Measurements from ENCODE around the gene RC3H2.
A peak's percentile ranks its signal among the peaks of the same experiment; 100 is the strongest.
"Not testable (repeated sequence)": the region's sequence is repeated elsewhere in the genome, so short reads cannot be mapped to it uniquely, and the experiment has no call there.

The RC3H2 gene

DNA sequence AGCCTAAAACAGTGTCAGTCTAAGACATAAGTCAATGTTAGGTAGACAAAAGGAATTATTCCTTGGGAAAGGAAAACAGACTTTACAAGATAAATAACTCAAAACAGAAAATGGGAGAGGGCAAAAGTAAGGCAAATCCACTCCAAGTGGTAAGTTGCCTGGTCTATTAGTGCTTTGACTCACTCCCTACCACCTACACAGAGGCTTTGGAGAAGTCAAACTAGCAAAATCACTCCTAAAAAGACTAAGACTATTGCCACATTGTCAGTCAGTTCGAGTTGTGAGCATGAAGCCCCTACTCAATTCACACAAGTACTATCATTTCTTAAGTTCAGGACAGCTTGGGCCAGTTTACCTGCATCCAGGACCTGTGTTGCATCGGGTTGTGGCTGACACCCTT lies 13.2 kb upstream of the RC3H2 start:
- no peak for DNase-seq (ENCODE audit: low read depth)

DNA sequence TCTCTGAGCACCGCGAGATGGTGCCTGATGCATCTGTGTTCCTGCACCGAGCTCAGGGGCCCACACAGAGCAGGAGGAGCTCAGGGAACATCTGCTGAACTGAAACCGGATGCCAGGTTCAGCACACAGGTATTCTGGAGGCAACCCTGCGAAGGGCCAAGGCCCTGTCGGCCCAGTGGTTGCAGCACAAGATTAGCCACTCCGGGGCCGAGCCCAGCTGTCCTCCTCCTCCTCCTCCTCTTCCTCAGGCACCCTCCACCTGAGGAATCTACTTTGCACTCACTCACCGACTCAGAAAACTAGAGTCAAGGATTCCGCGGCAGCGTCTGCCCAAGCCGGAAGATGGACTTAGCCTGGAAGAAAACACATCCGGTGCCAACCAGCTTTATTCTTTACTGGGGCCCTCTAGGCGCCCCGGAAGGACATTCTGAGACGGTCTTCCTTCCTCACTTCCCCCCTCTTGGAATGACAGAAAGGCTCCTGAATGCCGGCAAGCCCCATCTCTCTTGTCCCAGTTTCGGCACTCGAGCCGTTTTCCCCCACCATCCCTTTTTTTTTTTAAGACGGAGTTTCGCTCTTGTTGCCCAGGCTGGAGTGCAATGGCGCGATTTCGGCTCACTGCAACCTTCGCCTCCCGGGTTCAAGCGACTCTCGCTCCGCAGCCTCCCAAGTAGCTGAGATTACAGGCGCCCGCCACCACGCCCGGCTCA lies 8.0 kb upstream of the RC3H2 start, which contains the start of gene ZBTB6:
TSS of gene ZBTB6 (minus strand) at position 360 of the 710 bp plus-strand sequence. CDS start 1,251 bp downstream, outside the sequence.
- peak; percentile 87 for DNase-seq (ENCODE audit: low read depth)

DNA sequence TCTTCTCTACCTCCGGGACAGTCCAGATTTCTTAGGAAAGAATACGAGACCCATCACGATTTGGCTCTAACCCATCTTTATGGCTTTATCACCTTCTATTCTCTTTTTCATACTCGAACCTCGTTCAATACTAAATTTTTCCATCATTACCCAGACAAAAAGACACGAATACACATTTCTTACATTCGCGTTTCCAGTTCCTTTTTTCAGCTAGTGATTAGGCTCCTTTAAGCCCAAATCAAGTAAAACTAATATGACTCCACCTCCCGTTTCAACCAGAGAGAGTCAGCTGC lies 7.5 kb upstream of the RC3H2 start:
- no peak for DNase-seq (ENCODE audit: low read depth)

DNA sequence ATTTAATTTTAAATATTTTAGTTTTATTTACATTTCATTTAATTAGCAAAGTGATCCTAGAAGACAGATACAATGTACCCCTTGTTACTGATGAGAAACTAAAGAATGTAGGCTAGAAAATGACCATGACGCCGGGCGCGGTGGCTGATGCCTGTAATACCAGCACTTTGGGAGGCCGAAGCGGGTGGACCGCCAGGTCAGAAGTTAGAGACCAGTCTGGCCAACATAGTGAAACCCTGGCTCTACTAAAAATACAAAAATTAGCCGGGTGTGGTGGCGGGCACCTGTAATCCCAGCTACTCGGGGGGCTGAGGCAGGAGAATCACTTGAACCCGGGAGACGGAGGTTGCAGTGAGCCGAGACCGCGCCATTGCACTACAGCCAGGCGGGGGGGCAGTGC lies 963 bp upstream of the RC3H2 start:
- DNase-seq (ENCODE audit: low read depth): not testable (repeated sequence)

DNA sequence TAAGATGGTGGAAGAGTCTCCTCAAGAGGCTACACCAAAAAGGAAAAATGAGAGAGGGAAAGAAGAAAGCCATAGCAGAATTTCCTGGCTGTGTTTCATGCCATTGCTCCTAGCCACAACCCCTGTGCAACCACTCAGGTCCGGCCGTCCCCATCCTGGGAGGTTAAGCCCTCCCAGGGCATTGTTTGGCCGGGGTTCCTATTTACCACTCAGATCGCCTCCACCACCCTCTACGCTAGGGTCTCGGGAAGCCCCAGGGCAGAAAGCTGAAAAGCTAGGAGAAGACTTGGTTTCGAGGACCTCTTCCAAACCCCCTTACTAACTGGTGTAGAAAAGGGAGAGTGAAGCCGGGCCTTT lies 715 bp downstream of the RC3H2 start:
- DNase-seq (ENCODE audit: low read depth): peak; percentile 35

DNA sequence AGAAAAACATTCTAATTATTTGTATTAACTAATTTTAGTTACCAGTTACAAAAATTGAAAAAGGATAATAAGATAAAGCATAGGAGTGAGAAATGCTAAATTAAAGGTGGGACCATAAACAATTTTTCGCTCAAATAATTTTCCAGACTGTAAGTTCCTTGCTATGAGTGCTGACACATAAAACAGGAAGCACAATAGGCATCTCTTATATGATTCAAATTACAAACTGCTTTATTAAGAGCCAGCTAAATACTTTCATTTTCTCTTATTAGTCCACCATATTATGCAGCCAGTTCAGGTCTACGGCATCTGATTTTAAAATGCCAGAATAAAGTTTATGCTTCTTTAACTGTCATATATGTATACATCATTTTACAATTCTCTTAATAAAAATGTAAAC lies 4.4 kb downstream of the RC3H2 start:
- DNase-seq (ENCODE audit: low read depth): peak; percentile 59

DNA sequence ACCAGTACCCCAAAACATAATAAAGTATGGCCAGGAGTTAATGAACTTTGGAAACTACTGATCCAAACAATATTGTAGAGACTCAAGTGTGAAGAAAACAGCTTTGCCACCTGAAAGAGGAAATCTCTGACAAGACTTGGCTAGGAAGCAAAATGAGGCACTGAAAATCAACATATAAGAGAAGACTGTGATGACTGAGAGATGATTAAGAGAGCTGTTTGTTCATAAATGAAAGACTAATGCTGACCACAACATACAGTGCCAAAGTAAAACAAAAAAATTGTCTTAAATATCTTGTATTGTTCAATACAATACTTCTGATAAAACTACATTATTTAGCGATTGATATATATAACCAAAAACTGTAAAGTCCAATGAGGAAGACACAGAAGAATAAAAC lies 7.2 kb downstream of the RC3H2 start:
- DNase-seq (ENCODE audit: low read depth): peak; percentile 56

DNA sequence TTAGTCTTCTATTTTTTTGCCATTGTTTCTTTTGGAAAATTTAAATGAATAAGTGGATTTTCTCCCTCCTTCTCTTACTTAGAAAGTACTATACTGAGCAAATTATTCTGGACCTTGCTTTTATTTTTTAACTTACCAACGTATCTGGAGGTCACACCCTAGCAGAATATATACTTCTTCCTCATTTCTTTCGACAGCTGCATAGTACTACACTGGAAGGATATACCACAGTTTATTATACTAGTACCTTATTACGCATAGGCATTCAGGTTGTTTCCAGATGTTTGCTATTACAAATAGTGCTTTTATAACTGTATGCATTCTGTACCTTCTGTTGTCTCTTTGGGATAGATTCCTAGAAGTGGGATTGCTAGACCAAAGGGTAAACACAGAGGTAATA lies 16.7 kb downstream of the RC3H2 start:
- no peak for DNase-seq (ENCODE audit: low read depth)

DNA sequence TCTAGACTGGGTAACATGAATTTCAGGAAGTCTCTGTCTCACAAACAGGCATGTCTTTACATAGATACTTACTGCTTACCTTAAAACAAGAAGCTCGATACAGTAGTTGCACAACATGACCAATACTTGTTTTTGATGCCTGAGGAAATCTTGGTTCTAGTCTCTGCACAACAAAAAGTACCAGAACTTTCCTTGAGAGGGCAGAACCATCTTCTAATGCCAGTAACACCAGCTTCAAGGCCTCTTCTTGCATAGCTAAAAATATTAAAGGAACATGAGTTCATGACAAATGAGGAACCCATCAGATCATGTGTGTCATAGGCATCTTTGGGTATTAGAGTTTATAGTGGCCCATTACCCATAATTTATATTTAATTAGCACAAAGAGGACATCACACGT lies 22.0 kb downstream of the RC3H2 start:
- DNase-seq (ENCODE audit: low read depth): no peak

DNA sequence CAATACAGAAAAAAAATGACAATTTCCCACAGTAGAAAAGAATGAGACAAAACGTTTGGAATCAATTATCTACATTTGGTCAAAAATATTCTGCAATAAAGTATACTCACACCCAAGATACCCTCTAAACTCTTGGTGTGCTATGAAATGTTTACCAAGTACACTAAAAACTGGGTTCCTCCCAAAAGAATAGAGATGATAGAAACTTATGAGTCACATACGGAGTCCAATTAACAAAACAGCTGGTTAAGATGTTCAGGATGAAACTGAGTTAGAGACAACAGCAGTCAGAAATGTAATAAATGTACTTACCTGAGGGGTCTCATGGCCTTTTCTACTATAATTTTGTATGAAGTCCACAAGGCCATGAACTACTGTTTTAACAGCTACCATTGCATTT lies 25.7 kb downstream of the RC3H2 start:
- no peak for DNase-seq (ENCODE audit: low read depth)

DNA sequence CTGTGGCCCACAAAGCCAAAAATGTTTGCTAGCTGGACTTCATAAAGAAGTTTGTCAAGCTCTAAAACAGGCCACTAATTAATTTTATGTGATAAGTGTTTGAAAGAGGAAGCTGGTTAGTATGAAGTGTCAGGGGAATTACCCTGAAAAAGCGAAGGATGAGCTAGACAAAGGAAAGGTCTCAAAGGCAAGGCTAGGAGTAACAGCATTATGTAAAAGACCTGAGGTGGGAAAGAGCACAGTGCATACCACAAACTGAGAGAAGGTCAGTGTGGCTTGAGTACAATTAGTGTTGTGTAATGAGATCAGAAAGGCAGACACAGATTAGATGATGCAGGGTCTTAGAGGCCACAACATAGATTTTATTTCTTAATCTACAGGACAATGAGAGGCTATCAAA lies 29.6 kb downstream of the RC3H2 start:
- no peak for DNase-seq (ENCODE audit: low read depth)

DNA sequence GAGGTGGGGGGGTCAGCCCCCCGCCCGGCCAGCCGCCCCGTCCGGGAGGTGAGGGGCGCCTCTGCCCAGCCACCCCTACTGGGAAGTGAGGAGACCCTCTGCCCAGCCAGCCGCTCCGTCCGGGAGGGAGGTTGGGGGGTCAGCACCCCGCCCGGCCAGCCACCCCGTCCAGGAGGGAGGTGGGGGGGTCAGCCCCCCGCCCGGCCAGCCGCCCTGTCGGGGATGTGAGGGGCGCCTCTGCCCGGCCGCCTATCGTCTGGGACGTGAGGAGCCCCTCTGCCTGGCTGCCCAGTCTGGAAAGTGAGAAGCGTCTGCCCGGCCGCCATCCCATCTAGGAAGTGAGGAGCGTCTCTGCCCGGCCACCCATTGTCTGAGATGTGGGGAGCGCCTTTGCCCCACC lies 37.9 kb downstream of the RC3H2 start:
- not testable (repeated sequence) for DNase-seq (ENCODE audit: low read depth)

DNA sequence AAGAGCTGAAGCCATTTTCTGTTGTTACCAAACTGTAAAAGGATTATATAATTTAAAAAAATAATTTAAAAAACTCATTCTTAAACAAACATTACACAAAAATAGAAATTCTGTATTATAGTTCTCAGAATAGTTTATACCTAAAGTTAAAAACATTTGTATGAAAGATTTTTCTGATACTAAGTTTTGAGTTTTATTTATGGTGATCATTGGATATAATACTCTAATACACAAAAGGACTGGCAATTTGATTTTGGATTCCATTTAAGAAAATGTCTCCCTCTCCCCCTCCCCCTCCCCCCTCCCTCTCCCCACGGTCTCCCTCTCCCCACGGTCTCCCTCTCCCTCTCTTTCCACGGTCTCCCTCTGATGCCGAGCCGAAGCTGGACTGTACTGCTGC lies 39.1 kb downstream of the RC3H2 start:
- DNase-seq (ENCODE audit: low read depth): no peak

DNA sequence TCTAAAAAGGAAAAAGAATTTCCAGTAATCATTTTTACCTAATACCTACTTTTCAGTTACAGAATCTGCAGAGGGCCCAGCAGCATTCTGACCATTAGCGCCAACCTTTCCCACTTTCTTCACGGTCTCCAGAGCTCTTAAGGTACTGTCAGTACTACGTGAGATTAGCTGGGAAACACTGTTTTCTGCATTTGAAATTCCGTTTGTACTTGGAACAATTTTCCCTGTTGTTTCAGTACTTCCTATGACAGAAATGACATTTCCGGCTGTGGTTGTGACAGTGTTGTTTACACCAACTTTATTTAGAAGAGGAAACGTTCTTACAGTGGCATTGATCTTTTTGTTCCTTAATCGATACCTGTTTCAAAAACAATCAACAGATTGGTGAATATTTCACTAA lies 39.9 kb downstream of the RC3H2 start:
- no peak for DNase-seq (ENCODE audit: low read depth)

DNA sequence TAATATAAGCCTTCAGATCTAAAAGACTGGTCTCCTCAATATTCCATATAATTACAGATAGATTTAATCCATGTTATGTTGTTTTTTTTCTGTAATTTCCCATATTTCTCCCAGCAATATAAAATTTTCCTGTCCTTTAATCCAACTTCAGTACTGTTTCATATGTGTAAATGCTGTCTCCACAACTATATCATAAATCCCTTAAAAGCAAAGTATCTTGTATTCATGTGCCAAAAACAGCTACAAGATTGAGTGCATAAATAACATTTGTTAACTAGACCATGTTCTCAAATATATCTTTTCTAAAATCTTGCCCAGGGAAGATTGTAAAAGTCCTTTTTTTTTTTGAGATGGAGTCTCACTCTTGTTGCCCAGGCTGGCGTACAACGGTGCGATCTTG lies 41.8 kb downstream of the RC3H2 start:
- no peak for DNase-seq (ENCODE audit: low read depth)

DNA sequence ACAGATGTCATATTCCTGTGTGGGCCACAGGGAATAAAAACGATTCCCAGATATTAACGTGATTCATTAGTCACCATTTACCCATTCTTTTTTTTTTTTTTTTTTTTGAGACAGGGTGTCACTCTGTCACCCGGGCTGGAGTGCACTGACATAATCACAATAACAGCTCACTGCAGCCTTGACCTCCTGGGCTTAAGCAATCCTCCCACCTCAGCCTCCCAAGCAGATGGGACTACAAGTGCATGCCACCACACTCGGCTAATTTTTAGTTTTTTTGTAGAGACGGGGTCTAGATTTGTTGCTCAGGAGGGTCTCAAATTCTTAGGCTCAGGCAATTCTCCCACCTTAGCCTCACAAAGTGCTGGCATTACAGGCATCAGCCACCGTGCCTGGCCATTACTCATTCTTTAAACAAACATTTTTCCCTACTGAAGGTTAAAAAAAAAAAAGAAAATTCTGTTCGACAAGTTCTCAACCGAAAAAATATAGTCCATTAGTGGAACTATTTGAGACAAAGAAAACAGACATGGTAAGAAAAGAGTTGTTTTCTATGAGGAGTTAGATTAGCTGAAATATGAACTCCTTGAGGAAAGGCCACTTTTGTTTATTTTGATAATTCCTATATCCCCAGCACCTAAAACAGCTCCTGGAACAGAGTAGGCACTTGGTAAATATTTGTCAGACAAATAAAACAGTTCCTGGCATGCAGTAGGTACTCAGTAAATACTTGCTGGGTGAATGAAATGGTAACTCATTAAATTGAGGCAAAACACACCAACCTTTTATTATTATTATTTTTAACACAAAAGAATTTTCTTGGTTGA lies 44.6 kb downstream of the RC3H2 start:
- DNase-seq (ENCODE audit: low read depth): peak; percentile 18

DNA sequence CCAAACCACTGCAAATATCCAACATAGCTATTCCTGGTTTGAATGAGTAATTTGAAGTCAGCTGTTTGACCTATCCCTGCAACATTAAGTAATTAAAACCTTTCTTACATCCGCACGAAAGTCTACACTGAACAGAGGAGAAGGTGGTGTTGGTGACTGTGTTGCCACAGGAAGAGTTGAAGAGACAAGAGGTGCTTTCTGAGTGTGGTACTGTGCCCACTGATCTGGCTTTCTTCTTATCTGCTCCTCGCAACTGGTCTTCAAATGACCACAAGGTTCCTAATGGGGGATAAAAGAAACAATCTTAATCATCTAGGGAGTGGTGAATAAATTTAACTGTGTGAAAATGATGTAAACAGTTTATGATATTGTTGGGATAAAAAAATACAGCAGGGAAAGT lies 47.3 kb downstream of the RC3H2 start:
- DNase-seq (ENCODE audit: low read depth): no peak

DNA sequence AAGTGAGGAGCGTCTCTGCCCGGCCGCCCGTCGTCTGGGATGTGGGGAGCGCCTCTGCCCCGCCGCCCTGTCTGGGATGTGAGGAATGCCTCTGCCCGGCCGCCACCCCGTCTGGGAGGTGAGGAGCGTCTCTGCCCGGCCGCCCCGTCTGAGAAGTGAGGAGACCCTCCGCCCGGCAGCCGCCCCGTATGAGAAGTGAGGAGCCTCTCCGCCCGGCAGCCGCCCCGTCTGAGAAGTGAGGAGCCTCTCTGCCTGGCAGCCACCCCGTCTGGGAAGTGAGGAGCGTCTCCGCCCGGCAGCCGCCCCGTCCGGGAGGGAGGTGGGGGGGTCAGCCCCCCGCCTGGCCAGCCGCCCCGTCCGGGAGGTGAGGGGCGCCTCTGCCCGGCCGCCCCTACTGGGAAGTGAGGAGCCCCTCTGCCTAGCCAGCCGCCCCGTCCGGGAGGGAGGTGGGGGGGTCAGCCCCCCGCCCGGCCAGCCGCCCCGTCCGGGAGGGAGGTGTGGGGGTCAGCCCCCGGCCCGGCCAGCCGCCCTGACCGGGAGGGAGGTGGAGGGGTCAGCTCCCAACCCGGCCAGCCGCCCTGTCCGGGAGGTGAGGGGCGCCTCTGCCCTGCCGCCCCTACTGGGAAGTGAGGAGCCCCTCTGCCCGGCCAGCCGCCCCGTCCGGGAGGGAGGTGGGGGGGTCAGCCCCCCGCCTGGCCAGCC lies 52.9 kb downstream of the RC3H2 start:
- not testable (repeated sequence) for DNase-seq (ENCODE audit: low read depth)

DNA sequence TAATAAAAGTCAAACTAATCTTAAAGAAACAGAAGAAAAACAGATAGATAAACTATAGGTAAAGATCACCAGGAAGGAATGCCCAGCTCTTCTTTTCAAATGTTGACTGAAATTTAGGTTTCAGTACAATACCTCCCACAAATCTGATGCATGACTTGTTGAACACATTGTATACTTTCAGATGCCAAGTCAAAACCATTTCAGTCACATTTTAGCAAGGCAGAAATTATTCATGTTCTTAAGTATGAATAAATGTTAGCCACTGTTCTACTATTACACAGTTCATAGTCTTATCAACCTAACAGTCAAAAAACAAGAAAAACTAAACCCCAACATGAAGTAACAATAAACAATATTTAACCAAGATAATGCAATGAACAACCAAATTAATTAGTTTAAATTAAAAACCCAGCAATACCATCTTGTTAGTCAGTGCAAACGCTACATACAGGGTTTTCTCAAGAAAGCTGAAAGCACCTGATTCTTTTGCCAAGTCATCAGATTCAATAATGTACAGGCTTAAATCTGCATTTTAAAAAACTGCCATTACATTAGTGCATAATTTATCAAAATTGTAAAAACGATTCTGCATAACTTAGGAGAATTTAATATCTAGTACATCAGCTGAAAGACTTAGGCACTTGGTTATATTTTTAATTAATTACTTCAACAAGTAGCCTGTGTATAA lies 56.8 kb downstream of the RC3H2 start:
- DNase-seq (ENCODE audit: low read depth): no peak

DNA sequence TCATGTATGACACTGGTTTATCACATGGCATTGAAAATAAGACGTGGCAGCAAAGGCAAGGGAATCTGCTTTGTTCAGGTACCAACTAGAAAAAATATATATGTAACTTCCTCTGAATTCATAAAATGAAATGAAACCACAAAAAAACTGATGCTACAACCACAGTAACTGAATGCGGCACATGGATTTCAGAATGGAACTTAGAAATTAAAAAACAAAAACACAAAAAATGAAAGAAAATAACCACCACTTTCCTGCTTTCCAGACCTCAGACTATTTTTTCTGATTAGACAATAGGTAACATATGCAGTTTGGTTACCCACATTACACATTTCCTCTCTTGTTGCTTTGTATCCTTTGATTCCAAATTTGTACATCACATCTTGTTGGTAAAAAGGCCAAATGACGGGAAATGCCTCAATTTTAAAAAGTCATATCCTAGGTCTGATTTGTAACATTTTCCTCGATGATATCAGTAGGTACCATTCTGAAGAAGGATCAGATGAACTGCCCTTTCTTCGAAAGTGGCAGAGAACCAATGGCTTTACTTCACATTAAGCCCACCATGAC lies 58.7 kb downstream of the RC3H2 start:
- no peak for DNase-seq (ENCODE audit: low read depth)

DNA sequence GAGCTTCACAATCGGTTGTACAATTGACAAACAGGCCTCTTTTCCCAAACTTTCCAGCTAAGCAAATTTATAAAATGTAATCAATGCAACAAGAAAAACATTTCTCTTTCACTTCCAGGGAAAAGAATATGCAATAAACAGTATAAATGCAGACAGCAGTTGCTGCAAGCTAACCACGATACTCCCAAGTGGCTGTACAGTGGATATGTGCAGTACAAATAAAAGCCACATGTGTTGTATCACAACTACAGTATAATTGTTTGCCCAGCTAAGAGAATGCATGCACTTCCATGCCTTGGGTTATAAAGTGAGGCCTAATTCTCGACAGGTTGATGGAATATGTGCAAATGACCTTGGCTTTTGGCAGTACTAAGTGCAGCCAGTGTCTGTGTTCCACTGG lies 60.0 kb downstream of the RC3H2 start:
- DNase-seq (ENCODE audit: low read depth): no peak

DNA sequence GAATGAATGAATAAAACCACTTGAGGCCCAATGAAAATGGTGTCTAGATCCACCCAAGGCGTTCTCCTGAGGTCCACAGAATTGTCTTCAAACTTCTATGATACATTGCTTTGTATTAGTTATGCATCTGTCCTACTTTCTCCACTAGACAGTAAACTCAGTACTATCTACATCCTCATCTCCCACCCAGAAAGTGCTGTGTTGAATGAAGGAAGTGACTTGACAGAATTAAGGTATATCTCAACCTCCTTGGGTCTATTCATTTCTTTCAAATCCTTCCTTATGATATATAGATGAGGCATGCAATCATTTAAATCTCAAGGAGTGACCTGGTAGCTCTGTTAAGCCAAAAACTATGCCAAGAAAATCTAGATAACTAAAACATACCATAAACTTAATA lies 61.0 kb downstream of the RC3H2 start:
- no peak for DNase-seq (ENCODE audit: low read depth)
